ENCODE measurements around the gene RDH5. TPM values are rescaled to one million over a fixed set of nuclear protein-coding genes. Genes with fewer than 3 reads are reported as not detected.

The RDH5 gene
- polyA plus RNA-seq, 1 donor from 2014 or later: 3.4 TPM

- no peak overlapping the region for H2AFZ ChIP-seq (ENCODE audit: low read depth, low read length)
- H3K27me3 ChIP-seq (ENCODE audit: insufficient read depth, low read depth, low read length): no peaks in the 10 kb centered on the region
- H3K79me2 ChIP-seq (replicated peaks; ENCODE audit: insufficient read depth, low read length): peaks cover 46% of the 10 kb centered on the region
- no peaks in the 10 kb centered on the region for H3K9me3 ChIP-seq (ENCODE audit: low read length)
- peak overlapping the region; percentile 97 for H3K4me3 ChIP-seq (ENCODE audit: low read length)
- H3K9ac ChIP-seq (ENCODE audit: low read length): no peak overlapping the region
- H3K9me2 ChIP-seq (ENCODE audit: insufficient read depth, low read length): no peaks in the 10 kb centered on the region
- peaks cover 4% of the 10 kb centered on the region for H3K36me3 ChIP-seq (ENCODE audit: insufficient read depth, low read length)
- peaks cover 14% of the 10 kb centered on the region for H3F3A ChIP-seq (ENCODE audit: insufficient read depth, low read length, poor library complexity, severe bottlenecking)
- H4K20me1 ChIP-seq (ENCODE audit: insufficient read depth): peaks cover 2% of the 10 kb centered on the region
- H3K4me2 ChIP-seq (ENCODE audit: low read length): no peak overlapping the region
- no peak overlapping the region for H3K27ac ChIP-seq (ENCODE audit: low read length)
- TF ChIP-seq EZH2 (IDR thresholded peaks at IDR 0.05; ENCODE audit: borderline replicate concordance, insufficient read depth, low read length, poor library complexity, severe bottlenecking) (no peak), CTCF (IDR thresholded peaks at IDR 0.05; ENCODE audit: poor library complexity, severe bottlenecking) (no peak), RAD21 (conservative IDR thresholded peaks at IDR 0.05) (no peak), TAF1 (IDR thresholded peaks at IDR 0.05; ENCODE audit: low read depth) (no peak), REST (IDR thresholded peaks at IDR 0.05; ENCODE audit: borderline replicate concordance) (no peak), MXI1 (conservative IDR thresholded peaks at IDR 0.05; ENCODE audit: poor library complexity, severe bottlenecking) (no peak), POLR2AphosphoS5 (IDR thresholded peaks at IDR 0.05) (no peak), EP300 (conservative IDR thresholded peaks at IDR 0.05; ENCODE audit: poor library complexity, severe bottlenecking) (no peak), SMC3 (conservative IDR thresholded peaks at IDR 0.05; ENCODE audit: poor library complexity) (no peak)
These were observed 26.7 kb downstream of the RDH5 start for GRCh38 chr12:55746913-55747231.

DNA sequence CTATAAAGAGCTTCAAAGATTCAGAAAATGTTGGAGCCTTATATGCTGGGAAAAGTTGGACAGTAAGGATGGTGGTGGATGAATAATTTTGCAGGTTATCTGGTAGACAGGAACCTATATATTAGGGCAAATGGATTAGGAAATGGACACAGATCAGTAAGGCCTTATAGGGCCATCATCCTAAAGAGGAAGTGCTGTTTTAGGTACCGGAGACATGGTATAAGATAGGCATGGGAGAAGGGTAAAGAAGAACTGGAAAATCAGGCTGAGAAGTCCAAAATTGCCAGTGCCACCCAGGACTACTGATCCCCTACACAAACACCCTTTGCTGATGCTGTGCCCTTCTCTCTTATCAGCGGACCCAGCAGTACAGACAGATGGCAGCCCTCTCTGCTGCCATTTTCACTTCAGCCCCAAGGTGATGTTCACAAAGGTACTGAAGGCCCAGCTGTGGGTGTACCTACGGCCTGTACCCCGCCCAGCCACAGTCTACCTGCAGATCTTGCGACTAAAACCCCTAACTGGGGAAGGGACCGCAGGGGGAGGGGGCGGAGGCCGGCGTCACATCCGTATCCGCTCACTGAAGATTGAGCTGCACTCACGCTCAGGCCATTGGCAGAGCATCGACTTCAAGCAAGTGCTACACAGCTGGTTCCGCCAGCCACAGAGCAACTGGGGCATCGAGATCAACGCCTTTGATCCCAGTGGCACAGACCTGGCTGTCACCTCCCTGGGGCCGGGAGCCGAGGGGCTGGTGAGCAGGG is 28.2 kb downstream of the RDH5 start:
- TF ChIP-seq POLR2AphosphoS5 (IDR thresholded peaks at IDR 0.05) (no peak), EZH2 (IDR thresholded peaks at IDR 0.05; ENCODE audit: borderline replicate concordance, insufficient read depth, low read length, poor library complexity, severe bottlenecking) (no peak), CTCF (IDR thresholded peaks at IDR 0.05; ENCODE audit: poor library complexity, severe bottlenecking) (no peak), SMC3 (conservative IDR thresholded peaks at IDR 0.05; ENCODE audit: poor library complexity) (no peak), RAD21 (conservative IDR thresholded peaks at IDR 0.05) (no peak), REST (IDR thresholded peaks at IDR 0.05; ENCODE audit: borderline replicate concordance) (no peak), TAF1 (IDR thresholded peaks at IDR 0.05; ENCODE audit: low read depth) (no peak), EP300 (conservative IDR thresholded peaks at IDR 0.05; ENCODE audit: poor library complexity, severe bottlenecking) (no peak), MXI1 (conservative IDR thresholded peaks at IDR 0.05; ENCODE audit: poor library complexity, severe bottlenecking) (no peak)
- Histone ChIP-seq H3K27me3 (ENCODE audit: insufficient read depth, low read depth, low read length) (no peaks in the 10 kb centered on the region), H2AFZ (ENCODE audit: low read depth, low read length) (no peak overlapping the region), H4K20me1 (ENCODE audit: insufficient read depth) (peaks cover 2% of the 10 kb centered on the region), H3K9me3 (ENCODE audit: low read length) (no peaks in the 10 kb centered on the region), H3K27ac (ENCODE audit: low read length) (no peak overlapping the region), H3K4me3 (ENCODE audit: low read length) (no peak overlapping the region), H3K9ac (ENCODE audit: low read length) (no peak overlapping the region), H3F3A (ENCODE audit: insufficient read depth, low read length, poor library complexity, severe bottlenecking) (peaks cover 14% of the 10 kb centered on the region), H3K4me2 (ENCODE audit: low read length) (no peak overlapping the region), H3K79me2 (replicated peaks; ENCODE audit: insufficient read depth, low read length) (peaks cover 42% of the 10 kb centered on the region), H3K9me2 (ENCODE audit: insufficient read depth, low read length) (no peaks in the 10 kb centered on the region), H3K36me3 (ENCODE audit: insufficient read depth, low read length) (peaks cover 4% of the 10 kb centered on the region)

Measured in neural cell (in vitro differentiated cells).